AG04450 (cell line): Measurements from ENCODE around the gene FAM53B. TPM values are rescaled to one million over a fixed set of nuclear protein-coding genes. Genes with fewer than 3 reads are reported as not detected.

Experiments
- CTCF ChIA-PET: fragments of 300-600, 350-600 bp; formaldehyde crosslinking; extraction: SDS; loops from one replicate; lab custom pipeline; 2022; ENCODE audit warnings: antibody characterized with exemption, inconsistent platforms; lab: Charles Lee
- POLR2A ChIA-PET: fragments of 350-600 bp; formaldehyde crosslinking; extraction: SDS; loops from one replicate; lab custom pipeline; 2021; ENCODE audit warnings: antibody characterized with exemption, inconsistent platforms; lab: Yijun Ruan, JAX
- DNase-seq: peaks from one replicate; pipeline ENCODE4 v3.0.0-alpha.2; 2011; ENCODE audit warnings: low read depth, low spot score
- H3K27ac ChIP-seq: one replicate; pipeline ENCODE4 v1.5.1; 2012; ENCODE audit warnings: low read depth, low read length, control low read depth
- H3K27me3 ChIP-seq: one replicate; pipeline ENCODE4 v1.6.0; 2012; ENCODE audit warnings: low read length; ENCODE audit not compliant: control insufficient read depth, insufficient read depth
- H3K4me3 ChIP-seq: 2 replicates; pipeline ENCODE4 v1.5.1; 2011; ENCODE audit warnings: mild to moderate bottlenecking, low read depth, low read length, control low read depth
- H3K9me3 ChIP-seq: 2 replicates; pipeline ENCODE4 v1.5.1; 2012; ENCODE audit warnings: low read length; ENCODE audit not compliant: control insufficient read depth, insufficient read depth
- CTCF ChIP-seq: IDR thresholded peaks from 2 replicates; pipeline ENCODE4 v1.5.1; 2011; ENCODE audit warnings: low read depth, low read length, control low read depth, inconsistent platforms
- polyA plus RNA-seq: library from polyadenylated mRNA; depleted of rRNA; stranded (reverse); fragments of >200 nt; gene quantifications from 2 replicates; pipeline ENCODE4 v1.2.3, GENCODE V29; 2011

Gene FAM53B
- polyA plus RNA-seq, 1 experiment = 4.1 TPM

GRCh38 chr10:124592736-124593430, 151.3 kb downstream of the FAM53B start:
- peaks cover 18% of the 10 kb centered on the region for H3K27me3 ChIP-seq
- no peak overlapping the region for H3K4me3 ChIP-seq
- DNase-seq = no peak
- TF ChIP-seq CTCF = no peak
- ChIA-PET POLR2A (no interaction called here), CTCF (no interaction called here)
- H3K9me3 ChIP-seq = peaks cover 22% of the 10 kb centered on the region
- no peak overlapping the region for H3K27ac ChIP-seq

- H3K4me3 ChIP-seq = no peak overlapping the region
- ChIA-PET CTCF (no interaction called here), POLR2A (no interaction called here)
- no peak overlapping the region for H3K27ac ChIP-seq
- peaks cover 18% of the 10 kb centered on the region for H3K27me3 ChIP-seq
- no peak for TF ChIP-seq CTCF
- no peak for DNase-seq
- H3K9me3 ChIP-seq = peaks cover 22% of the 10 kb centered on the region
Observed at GRCh38 chr10:124592101-124592500, 152.1 kb downstream of the FAM53B start.

- no peak for DNase-seq
- Histone ChIP-seq H3K9me3 (peaks cover 22% of the 10 kb centered on the region), H3K4me3 (no peak overlapping the region), H3K27me3 (peaks cover 16% of the 10 kb centered on the region), H3K27ac (no peak overlapping the region)
- TF ChIP-seq CTCF = no peak
- ChIA-PET POLR2A (no interaction called here), CTCF (no interaction called here)
Observed at GRCh38 chr10:124591123-124591495, 153.1 kb downstream of the FAM53B start.

- peaks cover 16% of the 10 kb centered on the region for H3K27me3 ChIP-seq
- peaks cover 22% of the 10 kb centered on the region for H3K9me3 ChIP-seq
- no peak for TF ChIP-seq CTCF
- no peak overlapping the region for H3K27ac ChIP-seq
- no peak overlapping the region for H3K4me3 ChIP-seq
- ChIA-PET POLR2A (no interaction called here), CTCF (interaction anchor here (0.7 kb wide), 1 partner anchor 9 kb away, joined by 3 read pairs; no protein-coding TSS in a partner anchor)
- DNase-seq = no peak
Observed at GRCh38 chr10:124590216-124591122, 153.7 kb downstream of the FAM53B start.
